ENCODE data around the gene KDF1. TPM values are rescaled to one million over a fixed set of nuclear protein-coding genes. Genes with fewer than 3 reads are reported as not detected.
A peak's percentile ranks its signal among the peaks of the same experiment; 100 is the strongest.

Gene KDF1
- total and polyA plus RNA-seq, 2 of the 13 experiments (the other 11 are each of a cell fraction or from before 2014, with no cell fraction given): 1.9 to 4.9 TPM

GRCh38 chr1:26945138-26945537, 15.1 kb downstream of the KDF1 start (continued):
- TF ChIP-seq, protein P1, sequence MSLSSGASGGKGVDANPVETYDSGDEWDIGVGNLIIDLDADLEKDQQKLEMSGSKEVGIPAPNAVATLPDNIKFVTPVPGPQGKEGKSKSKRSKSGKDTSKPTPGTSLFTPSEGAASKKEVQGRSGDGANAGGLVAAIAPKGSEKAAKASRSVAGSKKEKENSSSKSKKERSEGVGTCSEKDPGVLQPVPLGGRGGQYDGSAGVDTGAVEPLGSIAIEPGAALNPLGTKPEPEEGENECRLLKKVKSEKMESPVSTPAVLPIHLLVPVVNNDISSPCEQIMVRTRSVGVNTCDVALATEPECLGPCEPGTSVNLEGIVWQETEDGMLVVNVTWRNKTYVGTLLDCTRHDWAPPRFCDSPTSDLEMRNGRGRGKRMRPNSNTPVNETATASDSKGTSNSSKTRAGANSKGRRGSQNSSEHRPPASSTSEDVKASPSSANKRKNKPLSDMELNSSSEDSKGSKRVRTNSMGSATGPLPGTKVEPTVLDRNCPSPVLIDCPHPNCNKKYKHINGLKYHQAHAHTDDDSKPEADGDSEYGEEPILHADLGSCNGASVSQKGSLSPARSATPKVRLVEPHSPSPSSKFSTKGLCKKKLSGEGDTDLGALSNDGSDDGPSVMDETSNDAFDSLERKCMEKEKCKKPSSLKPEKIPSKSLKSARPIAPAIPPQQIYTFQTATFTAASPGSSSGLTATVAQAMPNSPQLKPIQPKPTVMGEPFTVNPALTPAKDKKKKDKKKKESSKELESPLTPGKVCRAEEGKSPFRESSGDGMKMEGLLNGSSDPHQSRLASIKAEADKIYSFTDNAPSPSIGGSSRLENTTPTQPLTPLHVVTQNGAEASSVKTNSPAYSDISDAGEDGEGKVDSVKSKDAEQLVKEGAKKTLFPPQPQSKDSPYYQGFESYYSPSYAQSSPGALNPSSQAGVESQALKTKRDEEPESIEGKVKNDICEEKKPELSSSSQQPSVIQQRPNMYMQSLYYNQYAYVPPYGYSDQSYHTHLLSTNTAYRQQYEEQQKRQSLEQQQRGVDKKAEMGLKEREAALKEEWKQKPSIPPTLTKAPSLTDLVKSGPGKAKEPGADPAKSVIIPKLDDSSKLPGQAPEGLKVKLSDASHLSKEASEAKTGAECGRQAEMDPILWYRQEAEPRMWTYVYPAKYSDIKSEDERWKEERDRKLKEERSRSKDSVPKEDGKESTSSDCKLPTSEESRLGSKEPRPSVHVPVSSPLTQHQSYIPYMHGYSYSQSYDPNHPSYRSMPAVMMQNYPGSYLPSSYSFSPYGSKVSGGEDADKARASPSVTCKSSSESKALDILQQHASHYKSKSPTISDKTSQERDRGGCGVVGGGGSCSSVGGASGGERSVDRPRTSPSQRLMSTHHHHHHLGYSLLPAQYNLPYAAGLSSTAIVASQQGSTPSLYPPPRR (CRISPR knock-in tag; IDR thresholded peaks at IDR 0.05; ENCODE audit: borderline replicate concordance): 0 out of 2 replicates have a peak, but pooled peaks have one; percentile 9
- no peak for TF ChIP-seq ZNF678 (CRISPR knock-in tag; IDR thresholded peaks at IDR 0.05)
- no peak for TF ChIP-seq ZNF644 (CRISPR knock-in tag; IDR thresholded peaks at IDR 0.05; ENCODE audit: low read depth)
- TF ChIP-seq ZNF44 (CRISPR knock-in tag; IDR thresholded peaks at IDR 0.05): no peak
- TF ChIP-seq ZFAT (CRISPR knock-in tag; conservative IDR thresholded peaks at IDR 0.05): no peak
- TF ChIP-seq NBN (conservative IDR thresholded peaks at IDR 0.05): no peak
- no peak for TF ChIP-seq TRAFD1 (CRISPR knock-in tag; IDR thresholded peaks at IDR 0.05; ENCODE audit: borderline replicate concordance)
- TF ChIP-seq ZNF136 (CRISPR knock-in tag; IDR thresholded peaks at IDR 0.05; ENCODE audit: low read depth): no peak
- TF ChIP-seq ZNF282 (IDR thresholded peaks at IDR 0.05; ENCODE audit: partially characterized antibody): no peak
- TF ChIP-seq BCLAF1 (IDR thresholded peaks at IDR 0.05): no peak
- TF ChIP-seq ZGPAT (CRISPR knock-in tag; IDR thresholded peaks at IDR 0.05): no peak
- TF ChIP-seq HDAC1 (CRISPR knock-in tag; IDR thresholded peaks at IDR 0.05): peak; percentile 66
- TF ChIP-seq ZNF343 (CRISPR knock-in tag; IDR thresholded peaks at IDR 0.05): no peak
- no peak for TF ChIP-seq ZFP37 (CRISPR knock-in tag; IDR thresholded peaks at IDR 0.05; ENCODE audit: borderline replicate concordance)
- TF ChIP-seq, protein P2, sequence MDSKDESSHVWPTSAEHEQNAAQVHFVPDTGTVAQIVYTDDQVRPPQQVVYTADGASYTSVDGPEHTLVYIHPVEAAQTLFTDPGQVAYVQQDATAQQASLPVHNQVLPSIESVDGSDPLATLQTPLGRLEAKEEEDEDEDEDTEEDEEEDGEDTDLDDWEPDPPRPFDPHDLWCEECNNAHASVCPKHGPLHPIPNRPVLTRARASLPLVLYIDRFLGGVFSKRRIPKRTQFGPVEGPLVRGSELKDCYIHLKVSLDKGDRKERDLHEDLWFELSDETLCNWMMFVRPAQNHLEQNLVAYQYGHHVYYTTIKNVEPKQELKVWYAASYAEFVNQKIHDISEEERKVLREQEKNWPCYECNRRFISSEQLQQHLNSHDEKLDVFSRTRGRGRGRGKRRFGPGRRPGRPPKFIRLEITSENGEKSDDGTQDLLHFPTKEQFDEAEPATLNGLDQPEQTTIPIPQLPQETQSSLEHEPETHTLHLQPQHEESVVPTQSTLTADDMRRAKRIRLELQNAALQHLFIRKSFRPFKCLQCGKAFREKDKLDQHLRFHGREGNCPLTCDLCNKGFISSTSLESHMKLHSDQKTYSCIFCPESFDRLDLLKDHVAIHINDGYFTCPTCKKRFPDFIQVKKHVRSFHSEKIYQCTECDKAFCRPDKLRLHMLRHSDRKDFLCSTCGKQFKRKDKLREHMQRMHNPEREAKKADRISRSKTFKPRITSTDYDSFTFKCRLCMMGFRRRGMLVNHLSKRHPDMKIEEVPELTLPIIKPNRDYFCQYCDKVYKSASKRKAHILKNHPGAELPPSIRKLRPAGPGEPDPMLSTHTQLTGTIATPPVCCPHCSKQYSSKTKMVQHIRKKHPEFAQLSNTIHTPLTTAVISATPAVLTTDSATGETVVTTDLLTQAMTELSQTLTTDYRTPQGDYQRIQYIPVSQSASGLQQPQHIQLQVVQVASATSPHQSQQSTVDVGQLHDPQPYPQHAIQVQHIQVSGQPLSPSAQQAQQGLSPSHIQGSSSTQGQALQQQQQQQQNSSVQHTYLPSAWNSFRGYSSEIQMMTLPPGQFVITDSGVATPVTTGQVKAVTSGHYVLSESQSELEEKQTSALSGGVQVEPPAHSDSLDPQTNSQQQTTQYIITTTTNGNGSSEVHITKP (CRISPR knock-in tag; IDR thresholded peaks at IDR 0.05; ENCODE audit: low read depth): no peak
- TF ChIP-seq MZF1 (CRISPR knock-in tag; IDR thresholded peaks at IDR 0.05; ENCODE audit: borderline replicate concordance): no peak
